CD4-positive, alpha-beta T cell treated with Interleukin-10 for 1 hour (primary cell): Measurements from ENCODE around the gene EGFL6.

Experiments used
- DNase-seq: peaks from one replicate; pipeline ENCODE4 v3.0.0-alpha.2; 2020

EGFL6 gene

GRCh38 chrX:13569479-13570260 is at the start of gene EGFL6:
TSS of gene EGFL6 (plus strand) at chrX:13569601. CDS start at chrX:13569862, 261 bp downstream.
- no peak for DNase-seq

DNA sequence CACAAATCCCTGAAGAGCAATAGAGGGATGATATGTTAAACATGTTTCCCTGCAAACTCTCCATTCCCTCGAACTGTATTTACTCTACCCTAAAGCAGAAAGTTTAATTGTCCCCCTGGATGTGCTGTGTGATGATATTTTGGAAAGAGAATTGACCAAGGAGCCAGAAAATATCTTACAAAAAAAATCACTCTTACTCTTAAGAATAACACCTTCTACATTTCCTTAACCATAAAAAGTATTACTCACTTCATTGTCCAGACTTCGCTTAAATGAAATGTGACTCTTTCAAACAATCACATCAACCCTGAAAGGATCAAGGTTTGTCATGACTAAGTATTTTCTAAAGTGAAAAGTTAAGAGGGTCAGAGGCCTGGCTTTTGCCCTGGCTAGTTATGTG is 49.0 kb upstream of the EGFL6 start:
- no peak for DNase-seq

DNA sequence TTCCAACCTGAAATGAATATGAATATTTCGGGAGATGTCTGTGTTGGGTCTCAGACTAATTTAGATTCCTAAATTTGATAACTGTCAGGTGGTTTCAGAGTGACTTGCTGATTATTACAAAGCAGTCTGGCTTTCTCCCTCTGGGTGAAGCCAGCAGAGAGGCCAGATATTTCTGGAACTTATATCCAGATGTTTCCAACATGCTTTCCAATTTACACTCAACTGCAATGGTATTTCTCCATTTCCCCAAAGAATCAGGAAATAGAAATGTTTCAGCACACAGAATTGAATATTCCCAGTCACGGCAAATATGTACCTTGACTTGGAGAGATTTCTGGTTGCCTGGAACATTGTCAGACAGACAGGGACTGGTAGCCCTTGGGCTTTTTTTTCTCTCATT is 48.5 kb upstream of the EGFL6 start:
- no peak for DNase-seq

GRCh38 chrX:13522811-13523210 is 46.6 kb upstream of the EGFL6 start:
- DNase-seq = no peak

GRCh38 chrX:13533726-13534125 is 35.7 kb upstream of the EGFL6 start:
- no peak for DNase-seq

DNA sequence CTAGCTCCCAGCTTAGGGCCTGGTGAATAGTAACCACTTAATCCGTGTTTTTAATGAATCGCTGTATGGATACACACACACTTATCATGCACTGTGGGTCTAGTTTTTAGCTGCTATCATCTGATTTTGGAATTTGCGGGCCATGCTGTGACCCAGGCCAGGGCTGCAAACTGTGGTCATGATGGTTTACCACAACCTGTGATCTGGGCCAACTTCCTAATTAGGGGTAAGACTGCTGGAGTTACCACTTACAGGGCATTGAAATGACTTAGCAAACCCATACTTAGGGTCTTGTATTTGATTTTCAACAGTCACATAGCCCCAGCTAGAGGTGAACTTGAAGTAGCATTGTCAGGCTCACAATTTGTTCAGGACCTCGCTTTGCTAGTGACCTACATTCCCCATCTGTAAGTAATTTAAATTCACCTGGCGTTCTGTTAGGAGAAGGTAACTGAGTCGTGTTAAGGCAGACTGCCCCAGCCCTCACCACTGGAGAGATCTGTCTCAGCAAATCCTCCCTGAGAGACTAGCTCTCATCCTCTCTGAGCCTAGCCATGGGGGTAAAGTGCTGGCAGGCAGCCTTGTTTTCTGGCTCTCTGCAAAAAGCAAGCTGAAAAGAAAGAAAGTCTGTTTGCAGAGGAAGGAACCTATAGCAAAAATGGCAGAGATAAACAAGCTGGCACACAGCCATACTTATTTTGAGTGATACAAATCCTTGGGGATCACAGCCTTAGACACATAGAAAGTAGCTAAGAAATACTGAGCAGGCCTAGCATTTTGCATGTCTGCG is 33.8 kb upstream of the EGFL6 start:
- DNase-seq = no peak

DNA sequence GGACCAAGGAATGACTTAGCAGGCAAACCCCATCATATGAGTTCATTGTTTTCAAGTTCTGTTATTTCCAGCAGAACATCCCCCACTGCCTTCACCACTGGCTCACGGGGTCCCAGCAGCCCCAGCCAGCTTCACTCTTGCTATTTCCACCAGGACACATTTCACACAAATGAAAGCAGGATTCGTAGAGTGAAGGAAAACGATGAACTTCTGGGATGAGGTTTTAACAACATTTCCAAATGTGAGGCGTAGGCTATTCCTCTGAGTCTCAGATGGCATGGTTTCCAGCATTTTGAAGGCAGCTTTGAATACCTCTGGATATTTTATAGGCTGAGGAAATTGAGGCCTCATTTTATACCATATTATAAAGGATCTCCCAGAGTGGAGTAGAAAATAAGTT is 32.9 kb upstream of the EGFL6 start:
- no peak for DNase-seq

- DNase-seq = no peak
Measured at GRCh38 chrX:13538414-13538813, 31.0 kb upstream of the EGFL6 start.

- no peak for DNase-seq
Measured at GRCh38 chrX:13540602-13541001, 28.8 kb upstream of the EGFL6 start.

DNA sequence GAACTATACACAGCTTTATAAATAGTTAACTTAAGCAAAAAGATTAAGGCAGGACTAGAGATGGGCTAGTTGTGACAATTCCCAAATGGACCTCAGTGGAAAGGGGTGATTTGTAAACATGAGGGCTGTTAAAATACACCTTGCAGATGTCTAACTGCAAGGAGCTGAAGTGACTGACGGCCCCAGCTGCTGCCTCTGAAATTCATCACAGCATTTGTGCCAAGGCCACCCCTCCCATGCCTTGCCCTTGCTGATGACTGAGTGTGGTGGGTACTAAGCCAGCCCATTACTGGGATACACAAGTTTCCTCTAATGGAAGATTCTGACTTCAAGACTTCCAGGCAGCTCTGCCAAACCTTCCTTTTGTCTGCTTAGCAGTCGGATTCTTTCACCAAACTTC is 23.7 kb upstream of the EGFL6 start:
- DNase-seq = no peak

DNA sequence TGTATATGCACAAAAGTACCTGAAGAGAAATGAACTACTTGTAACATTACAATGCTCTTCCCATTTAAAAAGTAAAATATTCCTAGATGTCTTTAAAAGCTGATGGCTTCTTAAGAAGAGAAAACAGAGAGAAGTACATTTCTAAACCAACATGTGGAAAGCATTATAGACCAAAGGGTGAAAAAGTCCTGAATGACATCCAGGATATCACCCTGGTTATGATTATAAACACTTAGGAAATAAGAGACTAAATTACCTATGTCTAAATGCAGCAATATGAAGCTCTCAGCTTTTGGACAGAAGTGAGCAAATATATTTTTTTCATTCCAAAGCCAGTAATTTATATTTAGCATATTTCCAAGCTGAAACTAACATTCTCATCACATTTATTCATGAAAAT is 21.7 kb upstream of the EGFL6 start:
- DNase-seq = no peak

DNA sequence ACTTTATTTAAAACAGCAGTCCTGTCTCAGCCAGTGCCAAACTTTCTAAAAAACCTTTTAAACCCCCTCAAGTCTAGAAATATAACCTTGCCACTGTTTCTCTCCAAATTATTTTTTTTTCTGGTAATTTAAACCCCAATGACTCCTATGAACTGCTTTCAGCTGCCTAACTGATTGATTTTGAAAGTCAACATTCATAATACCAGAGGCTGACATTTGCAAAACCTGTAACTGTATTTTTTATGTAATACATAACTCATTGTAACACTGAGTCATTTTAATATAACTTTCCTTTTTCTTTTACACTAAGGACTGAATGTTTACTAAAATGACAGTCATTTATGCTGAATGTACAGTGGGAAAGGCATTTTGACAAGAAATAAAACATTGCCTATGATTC is 19.1 kb upstream of the EGFL6 start:
- no peak for DNase-seq

DNA sequence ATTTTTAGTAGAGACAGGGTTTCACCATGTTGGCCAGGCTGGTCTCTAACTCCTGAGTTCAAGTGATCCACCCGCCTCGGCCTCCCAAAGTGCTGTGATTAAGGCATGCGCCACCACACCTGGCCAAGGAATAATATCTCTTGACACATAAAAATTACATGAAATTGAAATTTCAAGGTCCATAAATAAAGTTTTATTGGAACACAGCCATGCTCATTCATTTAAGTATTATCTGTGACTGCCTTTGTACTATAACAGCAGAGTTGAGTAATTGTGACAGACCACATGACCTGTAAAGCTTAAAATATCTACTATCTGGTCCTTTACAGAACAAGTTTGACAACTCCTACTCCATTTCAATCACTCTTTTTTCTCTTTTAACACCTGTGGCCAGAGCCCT is 17.8 kb upstream of the EGFL6 start:
- DNase-seq = no peak

DNA sequence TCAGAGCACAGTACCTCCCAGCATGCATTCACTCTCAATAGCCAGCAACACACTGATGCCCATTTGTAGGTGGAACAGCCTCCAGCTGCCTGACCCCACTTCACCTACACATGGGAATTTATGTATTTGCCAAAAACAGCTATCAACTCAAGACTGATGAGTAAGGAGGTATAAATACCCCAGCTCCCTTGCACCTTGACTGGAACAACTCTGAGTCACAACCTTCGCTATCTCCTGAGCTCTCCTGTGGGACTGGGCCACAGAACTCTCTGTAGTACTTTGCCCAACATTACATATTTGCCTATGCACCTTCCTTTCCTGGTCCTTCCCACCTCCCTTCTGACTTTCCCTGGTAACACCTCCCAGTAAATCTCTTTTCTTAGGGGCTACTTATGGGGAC is 16.5 kb upstream of the EGFL6 start:
- DNase-seq = no peak

- no peak for DNase-seq
Measured at GRCh38 chrX:13565511-13565910, 3.9 kb upstream of the EGFL6 start.

DNA sequence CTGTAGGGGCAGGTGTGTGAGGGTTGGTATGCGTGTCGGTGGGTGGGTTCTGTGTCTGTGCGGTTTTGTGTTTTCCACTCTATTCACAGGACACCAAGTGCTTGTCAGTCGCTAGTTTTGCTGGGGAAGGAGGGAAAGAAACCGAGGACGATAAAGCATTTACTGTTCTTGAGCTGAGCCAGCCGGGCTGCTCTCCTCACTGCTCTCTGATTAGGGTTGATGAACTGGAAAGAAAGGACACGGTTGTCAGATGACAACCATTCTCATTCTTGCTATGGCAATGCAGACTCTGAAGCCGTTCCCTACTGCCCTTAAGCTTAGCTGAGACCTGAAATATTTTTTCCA is 832 bp downstream of the EGFL6 start:
- DNase-seq = no peak

- no peak for DNase-seq
Measured at GRCh38 chrX:13571136-13571535, 1.7 kb downstream of the EGFL6 start.

DNA sequence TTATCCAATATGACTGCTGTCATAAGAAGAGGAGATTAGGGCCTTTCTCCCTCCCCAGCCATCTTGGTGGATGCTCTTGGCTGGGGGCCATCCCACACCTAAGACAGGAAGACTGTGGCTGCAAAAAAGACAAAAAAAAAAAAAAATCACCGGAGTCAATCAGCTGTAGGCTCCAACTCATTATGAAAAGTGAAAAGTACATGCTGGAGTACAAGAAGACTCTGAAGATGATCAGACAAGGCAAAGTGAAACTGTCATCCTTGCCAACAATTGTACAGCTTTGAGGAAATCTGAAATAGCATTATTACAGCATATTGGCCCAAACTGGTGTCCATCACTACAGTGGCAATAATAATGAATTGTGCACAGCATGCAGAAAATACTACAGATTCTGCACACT is 5.2 kb downstream of the EGFL6 start:
- DNase-seq = no peak

- DNase-seq = no peak
Measured at GRCh38 chrX:13579661-13580060, 10.3 kb downstream of the EGFL6 start.

GRCh38 chrX:13581554-13581953 is 12.2 kb downstream of the EGFL6 start:
- no peak for DNase-seq

DNA sequence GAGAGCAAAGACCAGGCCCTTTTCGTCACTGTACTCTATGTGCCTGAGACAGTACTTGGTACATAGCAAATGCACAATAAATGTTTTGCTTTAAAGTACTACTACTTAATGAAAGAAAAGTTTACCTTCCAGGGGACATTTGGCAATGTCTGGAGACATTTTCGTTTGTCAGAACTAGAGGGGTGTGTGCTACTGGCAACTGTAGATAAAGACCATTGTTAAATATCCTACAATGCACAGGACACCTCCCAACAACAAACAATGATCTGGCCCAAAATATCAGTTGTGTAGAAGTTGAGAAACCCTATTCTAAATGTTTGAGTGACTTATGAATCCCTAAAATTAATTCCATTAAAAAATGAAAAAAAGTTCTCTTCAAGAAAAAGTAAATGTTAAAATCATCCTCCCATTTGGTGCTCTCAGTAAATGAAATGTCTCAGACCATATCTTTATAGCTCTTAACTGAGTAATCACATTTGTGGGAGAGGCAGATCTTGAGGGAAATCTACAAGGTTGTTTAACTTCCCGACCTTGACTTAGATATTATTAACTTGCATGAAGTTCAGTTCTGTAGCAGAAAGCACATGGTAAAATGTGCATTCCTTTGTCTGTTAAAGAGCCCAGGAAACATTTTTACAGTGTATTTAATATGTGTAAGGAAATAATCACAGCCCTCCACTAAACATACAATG is 18.5 kb downstream of the EGFL6 start:
- DNase-seq = no peak

- no peak for DNase-seq
Measured at GRCh38 chrX:13590207-13590606, 20.8 kb downstream of the EGFL6 start.

- DNase-seq = no peak
Measured at GRCh38 chrX:13590914-13591313, 21.5 kb downstream of the EGFL6 start.

DNA sequence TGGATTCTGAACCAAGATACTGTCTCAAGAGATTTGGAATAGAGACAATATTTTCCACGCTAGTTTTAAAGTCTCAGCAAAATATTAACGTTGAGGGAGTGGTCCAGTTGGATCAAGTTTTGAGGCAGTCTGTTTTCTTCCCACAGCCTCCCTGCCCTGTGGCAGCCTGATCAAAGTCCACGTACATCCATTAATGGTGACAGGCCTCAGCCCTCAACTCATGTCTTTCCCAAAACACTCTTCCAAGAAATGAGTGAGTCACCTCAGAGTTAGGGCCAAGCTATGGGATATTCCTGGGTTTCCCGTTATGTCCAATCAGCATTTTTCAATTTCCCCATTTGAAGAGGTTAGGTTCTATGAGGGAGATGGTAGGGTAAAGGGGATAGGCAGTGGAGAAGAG is 28.5 kb downstream of the EGFL6 start:
- no peak for DNase-seq
